Spleen (tissue), 11 donors: ENCODE data around the gene HOXB4. TPM values are rescaled to one million over a fixed set of nuclear protein-coding genes. Genes with fewer than 3 reads are reported as not detected.

Experiments used
- DNase-seq: peaks from one replicate; pipeline ENCODE4 v3.0.0-alpha.2; 2020
- H3K27ac ChIP-seq, 8 donors: fragments of 200-600 bp; sonication (generic) in 7 of 8; 1 replicate in 4 of 8; 2 replicates in 4 of 8; pipeline versions ENCODE4 v1.5.0 to v1.8.0; 2016 to 2021; ENCODE audit warnings: inconsistent platforms in 4 of 8, mild to moderate bottlenecking in 4 of 8, moderate library complexity in 1 of 8
- H3K27me3 ChIP-seq, 7 donors: fragments of 200-600 bp; sonication (generic) in 6 of 7; replicated peaks in 1 of 7; 1 replicate in 4 of 7; 2 replicates in 3 of 7; pipeline versions ENCODE4 v1.5.0 to v1.8.0; 2016 to 2021; ENCODE audit warnings: inconsistent platforms in 3 of 7, mild to moderate bottlenecking in 1 of 7
- H3K36me3 ChIP-seq, 6 donors: fragments of 200-600 bp; sonication (generic) in 5 of 6; 1 replicate in 4 of 6; 2 replicates in 2 of 6; pipeline versions ENCODE4 v1.5.0 to v1.8.0; 2016 to 2021; ENCODE audit warnings: inconsistent platforms in 2 of 6
- H3K4me1 ChIP-seq, 6 donors: fragments of 200-600 bp; sonication (generic) in 5 of 6; 1 replicate in 3 of 6; 2 replicates in 3 of 6; pipeline versions ENCODE4 v1.5.0 to v1.8.0; 2016 to 2021; ENCODE audit warnings: inconsistent platforms in 3 of 6
- H3K4me3 ChIP-seq, 8 donors: fragments of 200-600 bp; sonication (generic) in 7 of 8; 1 replicate in 4 of 8; 2 replicates in 4 of 8; pipeline versions ENCODE4 v1.5.0 to v1.8.0; 2016 to 2021; ENCODE audit warnings: inconsistent platforms in 4 of 8, mild to moderate bottlenecking in 4 of 8, moderate library complexity in 2 of 8
- H3K9me3 ChIP-seq, 8 donors: fragments of 200-600 bp; sonication (generic) in 7 of 8; 1 replicate in 4 of 8; 2 replicates in 4 of 8; pipeline versions ENCODE4 v1.5.0 to v1.8.0; 2016 to 2021; ENCODE audit warnings: inconsistent platforms in 4 of 8
- CTCF ChIP-seq, 11 experiments: fragments of 200-600 bp in 7 of 11; fragments of 450-650 bp in 4 of 11; sonication (generic) in 4 of 11; IDR thresholded peaks in 8 of 11; conservative IDR thresholded peaks in 3 of 11; 1 replicate in 7 of 11; 2 replicates in 4 of 11; pipeline versions ENCODE4 v1.4.0 to v1.8.0; 2016 to 2021; ENCODE audit warnings: antibody characterized with exemption in 11 of 11, inconsistent platforms in 4 of 11, mild to moderate bottlenecking in 1 of 11
- POLR2A ChIP-seq, 3 donors: fragments of 450-650 bp; IDR thresholded peaks; one replicate each; pipeline ENCODE4 v1.5.1; 2017; ENCODE audit warnings: antibody characterized with exemption in 3 of 3, mild to moderate bottlenecking in 1 of 3
- POLR2AphosphoS5 ChIP-seq, 3 donors: sonication (generic); formaldehyde crosslinking; IDR thresholded peaks; one replicate each; pipeline ENCODE4 v1.5.1; 2017; ENCODE audit warnings: antibody characterized with exemption in 3 of 3
- WGBS, 5 donors: extraction: QIAGEN DNeasy Blood & Tissue Kit in 3 of 5; methylation state at CpG; one replicate each; pipeline versions ENCODE4 v1.1.5 to v1.1.7; 2013 to 2018; 5-methylcytosine and 5-hydroxymethylcytosine counted together
- intact Hi-C: fragments of 100-400 bp; cut with DNase I; formaldehyde crosslinking; loops from one replicate; pipeline ENCODE4 v1.15.0; 2023; ENCODE audit warnings: low total_unique reads
- polyA plus RNA-seq, 3 donors: library from polyadenylated mRNA; stranded (reverse); fragments of 200-250 nt; gene quantifications; one replicate each; pipeline ENCODE4 v1.2.1, GENCODE V29; 2013
- total RNA-seq, 7 donors: library from RNA; depleted of rRNA in 3 of 7; stranded (reverse); fragments of >200 nt in 3 of 7; fragmentation: NEBNext Ultra II Directional in 4 of 7; extraction: Animal tissue kit (Norgen Biotek cat#: 25700) in 4 of 7; gene quantifications; one replicate each; pipeline versions ENCODE4 v1.1.0 to v1.2.1, GENCODE V29; 2016 to 2021
- donor health status: healthy with polysubstance abuse.
- donor health status: DM: no; HTN: no; CAD: no; lungs with moderate emphysema.
- donor health status: DM: no; HTN: no; CAD: no.
- donor health status: Bipolar disorder and iron deficiency.
- donor health status: healthy.
- donor health status: DM: no; HTN: no; CAD: no.
- donor health status: DM: yes; HTN: yes; CAD: no.

HOXB4 gene
- total and polyA plus RNA-seq, 10 donors, result 1.9 to 6.4 (median 2.7) TPM

GRCh38 chr17:48595278-48595999 lies 17.3 kb upstream of the HOXB4 start:
- intact Hi-C loops, result no loop called here
- H3K9me3 ChIP-seq, result no peaks in the 10 kb centered on the region
- H3K27me3 ChIP-seq, result peaks cover 6 to 100% (median 97%) of the 10 kb centered on the region in 7 donors
- peaks cover 19 to 83% (median 58%) of the 10 kb centered on the region in 6 donors for H3K4me1 ChIP-seq
- TF ChIP-seq CTCF (IDR thresholded peaks at IDR 0.05 in 8 of 11, conservative IDR thresholded peaks at IDR 0.05 in 3 of 11), result no peak
- TF ChIP-seq POLR2AphosphoS5 (IDR thresholded peaks at IDR 0.05), result no peak
- TF ChIP-seq POLR2A (IDR thresholded peaks at IDR 0.05), result no peak
- DNase-seq, result no peak
- no peak overlapping the region for H3K4me3 ChIP-seq
- WGBS, 5 donors, result 89 to 93% (median 90%) methylated on average over 24 to 25 of the region's 25 CpGs
- no peaks in the 10 kb centered on the region for H3K36me3 ChIP-seq
- peak overlapping the region in 4 of 8 donors; percentile 38 to 85 (median 60) for H3K27ac ChIP-seq

- H3K27me3 ChIP-seq, result peaks cover 6 to 100% (median 93%) of the 10 kb centered on the region in 7 donors
- no peak for DNase-seq
- peaks cover 19 to 91% (median 58%) of the 10 kb centered on the region in 6 donors for H3K4me1 ChIP-seq
- intact Hi-C loops, result loop anchor here (5.0 kb wide), 1 partner anchor 242 kb away; no protein-coding TSS in a partner anchor
- TF ChIP-seq POLR2AphosphoS5 (IDR thresholded peaks at IDR 0.05), result no peak
- TF ChIP-seq POLR2A (IDR thresholded peaks at IDR 0.05), result no peak
- no peak for TF ChIP-seq CTCF (IDR thresholded peaks at IDR 0.05 in 8 of 11, conservative IDR thresholded peaks at IDR 0.05 in 3 of 11)
- H3K9me3 ChIP-seq, result no peaks in the 10 kb centered on the region
- WGBS, 5 donors, result 69 to 82% (median 75%) methylated on average over 24 to 25 of the region's 25 CpGs
- peak overlapping the region in 2 of 8 donors; percentile 36 to 67 for H3K4me3 ChIP-seq
- peak overlapping the region in 7 of 8 donors; percentile 22 to 85 (median 60) for H3K27ac ChIP-seq
- no peaks in the 10 kb centered on the region for H3K36me3 ChIP-seq
Observed at GRCh38 chr17:48594538-48595277, 16.6 kb upstream of the HOXB4 start.

- H3K4me3 ChIP-seq, result peak overlapping the region in 5 of 8 donors; percentile 14 to 67 (median 36)
- WGBS, 5 donors, result 15 to 20% (median 17%) methylated on average over 36 to 37 of the region's 37 CpGs
- peaks cover 5 to 100% (median 87%) of the 10 kb centered on the region in 7 donors for H3K27me3 ChIP-seq
- intact Hi-C loops, result loop anchor here (5.0 kb wide), 1 partner anchor 242 kb away; no protein-coding TSS in a partner anchor
- H3K36me3 ChIP-seq, result no peaks in the 10 kb centered on the region
- peaks cover 19 to 91% (median 58%) of the 10 kb centered on the region in 6 donors for H3K4me1 ChIP-seq
- no peaks in the 10 kb centered on the region for H3K9me3 ChIP-seq
- TF ChIP-seq CTCF (IDR thresholded peaks at IDR 0.05 in 8 of 11, conservative IDR thresholded peaks at IDR 0.05 in 3 of 11) (peak; percentile 86 to 96 (median 91)), POLR2A (IDR thresholded peaks at IDR 0.05) (no peak), POLR2AphosphoS5 (IDR thresholded peaks at IDR 0.05) (peak; percentile 37 to 76 (median 69))
- H3K27ac ChIP-seq, result peak overlapping the region in 6 of 8 donors; percentile 38 to 85 (median 78)
- DNase-seq, result peak; percentile 92
Observed at GRCh38 chr17:48593840-48594537, 15.8 kb upstream of the HOXB4 start.
